Activated naive CD4-positive, alpha-beta T cell treated with anti-CD3 and anti-CD28 coated beads, Interleukin-2, amount 50 U/mL, for 72 hours (primary cell): ENCODE results near the gene AVEN. TPM values are rescaled to one million over a fixed set of nuclear protein-coding genes. Genes with fewer than 3 reads are reported as not detected.
"Not testable (repeated sequence)": the region's sequence is repeated elsewhere in the genome, so short reads cannot be mapped to it uniquely, and the experiment has no call there.

Source experiments
- ATAC-seq, 2 donors: fragments of 150-1000 bp; cut with Tn5 transposase; 2 replicates each; pipeline ENCODE4 v1.10.0; 2021; ENCODE audit warnings: mild to moderate bottlenecking in 2 of 2, moderate library complexity in 2 of 2
- DNase-seq, 2 donors: peaks; one replicate each; pipeline ENCODE4 v3.0.0; 2021 to 2022; ENCODE audit warnings: low spot score in 2 of 2
- H3K27ac Mint-ChIP-seq, 2 donors: one replicate each; pipeline ENCODE4 v1.8.0; 2022; ENCODE audit warnings: mild to moderate bottlenecking in 2 of 2, mixed read lengths in 2 of 2
- H3K36me3 Mint-ChIP-seq, 2 donors: one replicate each; pipeline ENCODE4 v1.8.0; 2022; ENCODE audit warnings: mixed read lengths in 2 of 2
- H3K9me3 Mint-ChIP-seq, 2 donors: one replicate each; pipeline ENCODE4 v1.8.0; 2022; ENCODE audit warnings: mixed read lengths in 2 of 2
- total RNA-seq, 2 donors: library from RNA; stranded (reverse); gene quantifications; one replicate each; pipeline ENCODE4 v1.2.3, GENCODE V29; 2022

AVEN gene
- total RNA-seq, 2 donors from 2014 or later: 6.9 to 9.3 TPM

DNA sequence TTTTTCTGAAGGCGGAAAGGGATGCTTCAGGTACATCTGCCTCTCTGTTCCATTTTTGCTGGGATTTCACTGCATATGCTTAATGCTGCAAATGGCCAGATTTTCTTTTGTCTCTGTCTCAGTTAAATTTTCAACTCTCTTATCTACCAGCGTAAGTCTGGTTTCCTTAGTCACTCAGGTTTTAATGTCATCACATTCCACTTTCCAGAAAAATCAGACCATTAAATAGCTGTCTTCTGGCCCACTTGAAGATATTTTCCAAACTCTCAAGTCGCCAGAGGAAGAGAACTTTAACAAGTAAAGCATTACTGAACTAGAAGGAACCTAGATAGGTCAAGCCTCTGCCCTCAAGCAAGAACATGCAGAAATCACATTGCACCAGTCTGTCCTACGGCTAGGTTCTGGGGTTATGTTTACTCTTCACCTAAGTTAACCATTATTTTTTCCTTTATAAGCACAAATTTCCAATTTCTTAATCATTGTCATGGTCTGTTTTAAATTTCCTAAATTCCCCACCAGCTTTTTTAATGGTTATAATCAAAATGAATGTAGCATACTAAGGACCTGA lies 26.5 kb downstream of the AVEN start:
- Mint-ChIP-seq H3K27ac (no peak overlapping the region), H3K9me3 (no peaks in the 10 kb centered on the region)
- no peak for DNase-seq

DNA sequence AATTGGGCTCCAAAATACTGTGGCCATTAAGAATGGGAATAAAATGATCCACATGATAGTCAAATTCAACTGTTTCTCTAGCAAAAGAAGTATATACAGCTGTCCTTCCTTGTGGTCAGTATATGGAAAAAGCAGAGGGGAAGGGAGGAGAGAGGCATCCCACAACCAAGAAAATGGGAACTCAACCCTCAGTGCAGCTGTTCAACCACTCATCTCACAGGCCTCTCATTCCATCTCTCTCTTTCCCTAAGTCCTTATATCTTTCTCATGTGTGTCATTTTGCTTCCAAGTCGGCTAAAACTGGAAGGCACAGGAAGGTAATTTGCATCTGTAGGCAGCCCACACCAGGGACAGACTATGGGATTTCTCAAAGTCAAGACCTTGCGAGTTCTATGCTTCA lies 27.5 kb downstream of the AVEN start:
- DNase-seq (no peak), ATAC-seq (no peak)
- no peaks in the 10 kb centered on the region for H3K9me3 Mint-ChIP-seq

More for the DNA sequence above, 26.5 kb downstream of the AVEN start:
- H3K36me3 Mint-ChIP-seq: peaks cover 0 to 6% of the 10 kb centered on the region in 2 donors
- ATAC-seq: no peak

DNA sequence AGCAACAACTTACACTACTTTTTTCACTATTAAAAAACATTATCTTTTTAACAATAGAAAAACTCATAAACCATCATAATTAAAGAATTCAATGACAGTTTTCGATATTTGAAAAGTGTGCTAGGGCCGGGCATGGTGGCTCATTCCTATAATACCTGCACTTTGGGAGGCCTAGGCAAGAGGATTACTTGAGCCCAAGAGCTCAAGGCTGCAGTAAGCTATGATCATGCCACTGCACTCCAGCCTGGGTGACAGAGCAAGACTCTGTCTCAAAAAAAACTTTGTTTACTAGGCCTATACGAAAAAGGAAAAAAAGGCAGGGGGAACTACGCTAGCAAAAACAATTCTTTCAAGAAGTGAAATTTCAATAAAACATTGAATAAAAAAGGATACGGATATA lies 28.1 kb downstream of the AVEN start:
- no peaks in the 10 kb centered on the region for H3K9me3 Mint-ChIP-seq
- H3K36me3 Mint-ChIP-seq: peaks cover 0 to 6% of the 10 kb centered on the region in 2 donors
- no peak for ATAC-seq
- no peak for DNase-seq
- H3K27ac Mint-ChIP-seq: no peak overlapping the region

More for the DNA sequence above, 27.5 kb downstream of the AVEN start:
- Mint-ChIP-seq H3K36me3 (peaks cover 0 to 6% of the 10 kb centered on the region in 2 donors), H3K27ac (no peak overlapping the region)

DNA sequence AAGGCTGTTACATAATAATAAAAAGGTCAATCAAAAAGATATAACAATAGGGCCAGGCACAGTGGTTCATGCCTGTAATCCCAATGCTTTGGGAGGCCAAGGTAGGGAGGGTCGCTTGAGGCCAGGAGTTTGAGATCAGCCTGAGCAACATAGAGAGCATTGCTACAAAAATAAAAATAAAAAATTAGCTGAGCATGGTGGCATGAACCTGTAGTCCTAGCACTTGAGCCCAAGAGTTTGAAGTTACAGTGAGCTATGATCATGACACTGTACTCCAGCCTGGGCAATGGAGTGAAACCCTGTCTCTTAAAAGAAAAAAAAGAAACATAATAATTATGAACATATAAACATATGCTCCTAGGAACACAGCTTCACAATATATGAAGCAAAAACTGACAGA lies 29.3 kb downstream of the AVEN start:
- H3K9me3 Mint-ChIP-seq: no peaks in the 10 kb centered on the region
- ATAC-seq (no peak), DNase-seq (no peak)
- H3K27ac Mint-ChIP-seq: no peak overlapping the region
- H3K36me3 Mint-ChIP-seq: peaks cover 0 to 6% of the 10 kb centered on the region in 2 donors

DNA sequence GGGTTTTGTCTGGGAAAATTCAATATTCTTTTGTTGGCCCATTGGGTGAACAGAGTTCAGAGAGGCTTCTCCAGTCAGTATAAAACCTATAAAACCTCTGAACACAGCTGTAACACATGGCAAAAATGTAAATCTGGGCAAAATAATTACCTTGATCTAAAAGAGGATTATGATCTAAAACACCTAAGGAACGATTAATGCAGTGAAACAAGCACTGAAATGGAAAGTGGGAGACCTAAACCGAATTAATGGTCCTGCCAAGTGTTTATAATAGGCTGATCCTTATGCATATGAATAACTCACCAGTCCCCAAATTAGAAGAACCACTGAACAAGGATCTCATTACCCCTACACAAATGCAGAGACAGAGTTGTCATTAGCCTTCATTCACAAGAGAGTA lies 32.6 kb downstream of the AVEN start:
- DNase-seq (no peak), ATAC-seq (no peak)
- Mint-ChIP-seq H3K9me3 (no peaks in the 10 kb centered on the region), H3K27ac (no peak overlapping the region), H3K36me3 (no peaks in the 10 kb centered on the region)

DNA sequence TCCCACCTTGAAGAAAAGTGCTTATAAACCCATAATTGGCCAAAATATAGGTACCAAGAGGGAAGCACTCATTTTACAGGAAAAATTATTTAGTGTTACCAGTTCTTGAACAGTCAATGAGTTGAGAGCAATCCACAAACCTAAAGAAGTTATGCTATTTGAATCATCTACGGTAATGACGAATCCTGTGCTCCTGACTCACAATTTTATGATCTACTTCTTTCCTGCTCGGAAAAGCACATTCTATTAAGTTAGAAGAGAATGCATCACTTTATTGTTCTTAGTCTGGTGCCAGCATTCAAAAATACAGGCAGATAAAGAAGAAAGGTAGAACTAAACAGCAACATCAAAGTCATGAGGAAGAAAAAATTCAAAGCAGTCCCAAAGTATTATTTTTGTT lies 37.5 kb downstream of the AVEN start:
- H3K36me3 Mint-ChIP-seq: no peaks in the 10 kb centered on the region
- no peaks in the 10 kb centered on the region for H3K9me3 Mint-ChIP-seq
- H3K27ac Mint-ChIP-seq: no peak overlapping the region
- DNase-seq (no peak), ATAC-seq (no peak)

DNA sequence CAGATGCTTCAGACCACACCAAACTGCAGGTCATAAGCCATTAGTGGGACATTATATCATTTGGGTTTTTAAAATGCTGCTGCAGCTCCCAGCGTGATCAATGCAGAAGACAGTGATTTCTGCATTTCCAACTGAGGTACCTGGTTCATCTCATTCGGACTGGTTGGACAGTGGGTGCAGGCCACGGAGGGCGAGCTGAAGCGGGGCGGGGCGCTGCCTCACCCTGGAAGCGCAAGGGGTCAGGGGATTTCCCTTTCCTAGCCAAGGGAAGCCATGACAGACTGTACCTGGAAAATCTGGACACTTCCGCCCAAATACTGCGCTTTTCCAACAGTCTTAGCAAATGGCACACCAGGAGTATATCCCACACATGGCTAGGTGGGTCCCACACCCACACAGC lies 43.3 kb downstream of the AVEN start:
- not testable (repeated sequence) for DNase-seq, ATAC-seq, H3K27ac Mint-ChIP-seq, H3K36me3 Mint-ChIP-seq, H3K9me3 Mint-ChIP-seq

DNA sequence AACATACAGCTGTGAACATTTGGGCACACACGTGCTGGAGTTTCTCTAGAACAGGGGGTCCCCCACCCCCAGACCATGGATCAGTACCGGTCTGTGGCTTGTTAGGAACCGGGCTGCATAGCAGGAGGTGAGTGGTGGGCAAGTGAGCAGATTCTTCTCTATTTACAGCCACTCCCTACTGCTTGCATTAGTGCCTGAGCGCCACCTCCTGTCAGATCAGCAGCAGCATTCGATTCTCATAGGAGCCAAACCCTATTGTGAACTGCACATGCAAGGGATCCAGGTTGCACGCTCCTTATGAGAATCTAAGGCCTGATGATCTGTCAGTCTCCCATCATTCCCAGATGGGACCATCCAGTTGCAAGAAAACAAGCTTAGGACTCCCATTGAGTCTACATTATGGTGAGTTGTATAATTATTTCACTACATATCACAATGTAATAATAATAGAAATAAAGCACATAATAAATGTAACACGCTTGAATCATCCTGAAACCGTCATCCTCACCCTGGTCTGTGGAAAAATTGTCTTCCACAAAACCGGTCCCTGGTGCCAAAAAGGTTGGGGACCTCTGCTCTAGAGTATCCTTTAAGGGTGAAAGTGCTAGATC lies 44.9 kb downstream of the AVEN start:
- Mint-ChIP-seq H3K27ac (no peak overlapping the region), H3K9me3 (no peaks in the 10 kb centered on the region), H3K36me3 (no peaks in the 10 kb centered on the region)
- ATAC-seq: no peak
- DNase-seq: peak in 1 of 2 donors; percentile 3

DNA sequence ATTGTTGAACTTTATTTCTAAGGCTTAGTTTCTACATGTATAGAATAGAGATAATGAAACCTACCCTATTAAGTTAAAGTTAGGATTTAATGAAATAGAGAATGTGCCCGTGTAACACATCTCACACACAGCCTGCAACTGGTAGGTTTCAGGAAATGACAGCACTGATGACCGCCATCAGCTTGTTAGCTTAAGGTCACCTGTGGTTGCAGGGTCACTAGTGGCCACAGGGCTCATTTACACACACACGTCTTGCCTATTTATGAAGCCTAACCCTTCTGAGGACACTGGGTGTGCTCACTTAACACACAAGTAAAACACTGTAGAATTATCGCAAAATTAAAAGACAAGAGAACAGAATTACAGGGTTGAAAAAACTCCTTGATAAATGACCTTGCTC lies 50.6 kb downstream of the AVEN start:
- no peak overlapping the region for H3K27ac Mint-ChIP-seq
- no peaks in the 10 kb centered on the region for H3K9me3 Mint-ChIP-seq
- no peak for DNase-seq
- H3K36me3 Mint-ChIP-seq: no peaks in the 10 kb centered on the region
- ATAC-seq: no peak

DNA sequence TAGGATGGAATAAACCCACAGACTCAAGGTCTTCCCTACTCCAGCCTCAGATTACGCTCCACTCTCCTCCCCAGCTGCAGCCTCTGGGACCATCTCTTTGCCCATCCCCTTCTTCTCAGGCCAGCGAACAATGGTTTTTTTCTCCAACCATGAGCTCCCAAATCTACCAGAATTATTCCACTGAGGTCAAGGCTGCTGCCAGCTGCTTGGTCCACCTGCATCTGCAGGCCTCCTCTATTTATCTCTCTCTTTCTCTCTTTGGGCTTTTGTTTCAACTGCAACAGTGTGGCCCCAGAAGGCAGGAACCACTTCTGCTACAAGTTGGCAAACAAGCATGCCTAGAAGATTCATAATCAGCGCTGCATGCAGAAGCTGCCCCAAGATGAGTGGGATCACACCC lies 51.6 kb downstream of the AVEN start:
- no peak for DNase-seq
- Mint-ChIP-seq H3K27ac (no peak overlapping the region), H3K36me3 (no peaks in the 10 kb centered on the region), H3K9me3 (no peaks in the 10 kb centered on the region)
- no peak for ATAC-seq

DNA sequence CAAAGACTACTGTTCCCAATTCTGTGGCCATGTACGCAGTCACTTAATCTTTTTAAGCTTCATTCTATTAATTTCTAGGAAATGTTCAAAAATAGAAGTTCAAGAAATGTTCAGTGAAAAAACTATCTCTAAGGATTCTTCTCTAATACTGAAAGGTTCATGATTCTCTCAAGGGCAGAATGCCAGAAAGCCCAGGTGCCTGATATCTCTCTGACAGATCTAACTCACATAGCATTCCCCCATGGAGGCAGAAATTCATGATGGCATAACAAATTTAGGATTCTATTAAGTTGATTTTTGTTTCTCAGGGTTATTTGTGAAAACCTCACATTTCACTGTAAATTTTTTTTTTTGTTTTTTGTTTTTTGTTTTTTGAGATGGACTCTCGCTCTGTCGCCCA lies 53.3 kb downstream of the AVEN start:
- no peak for ATAC-seq
- no peaks in the 10 kb centered on the region for H3K9me3 Mint-ChIP-seq
- H3K27ac Mint-ChIP-seq: no peak overlapping the region
- H3K36me3 Mint-ChIP-seq: no peaks in the 10 kb centered on the region
- no peak for DNase-seq

DNA sequence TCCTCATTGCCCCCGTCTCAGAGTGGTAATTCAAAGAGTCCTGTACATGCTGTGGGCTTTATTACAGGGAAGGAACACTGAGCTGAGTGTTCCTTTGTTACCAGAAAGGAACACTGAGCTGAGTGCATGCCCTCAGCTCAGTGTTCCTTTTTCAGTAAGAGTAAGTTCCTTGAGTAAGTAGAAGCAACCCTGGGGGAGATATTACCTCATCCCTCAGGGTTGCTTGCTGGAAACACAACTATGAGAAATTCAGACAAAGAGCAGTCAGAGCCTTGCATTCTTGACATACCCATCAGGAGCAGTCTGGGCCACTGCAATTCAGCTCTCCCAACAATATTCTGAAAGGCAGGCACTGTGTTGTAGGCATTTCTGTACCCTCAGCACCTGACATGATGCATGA lies 53.7 kb downstream of the AVEN start:
- DNase-seq (no peak), ATAC-seq (no peak)
- Mint-ChIP-seq H3K9me3 (no peaks in the 10 kb centered on the region), H3K36me3 (no peaks in the 10 kb centered on the region), H3K27ac (no peak overlapping the region)

DNA sequence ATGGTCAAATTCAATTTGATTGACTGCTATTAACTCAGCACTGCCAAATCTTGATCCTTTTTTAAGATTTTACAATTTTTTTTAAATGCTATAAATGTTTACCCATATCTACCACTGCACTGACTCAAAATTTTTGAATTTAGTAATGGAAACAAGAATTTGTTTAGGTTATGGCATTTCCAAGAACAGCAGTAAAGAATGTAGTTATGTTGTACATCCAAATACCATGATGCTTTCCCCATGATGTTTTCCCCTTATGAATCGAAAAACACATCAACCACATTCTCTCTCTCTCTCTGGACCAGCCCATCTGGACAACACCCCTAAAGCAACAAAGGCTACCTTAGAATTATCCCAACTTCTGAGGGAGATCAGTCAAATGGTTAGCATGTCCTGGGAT lies 56.5 kb downstream of the AVEN start:
- no peaks in the 10 kb centered on the region for H3K9me3 Mint-ChIP-seq
- H3K36me3 Mint-ChIP-seq: no peaks in the 10 kb centered on the region
- H3K27ac Mint-ChIP-seq: no peak overlapping the region
- DNase-seq (no peak), ATAC-seq (no peak)

DNA sequence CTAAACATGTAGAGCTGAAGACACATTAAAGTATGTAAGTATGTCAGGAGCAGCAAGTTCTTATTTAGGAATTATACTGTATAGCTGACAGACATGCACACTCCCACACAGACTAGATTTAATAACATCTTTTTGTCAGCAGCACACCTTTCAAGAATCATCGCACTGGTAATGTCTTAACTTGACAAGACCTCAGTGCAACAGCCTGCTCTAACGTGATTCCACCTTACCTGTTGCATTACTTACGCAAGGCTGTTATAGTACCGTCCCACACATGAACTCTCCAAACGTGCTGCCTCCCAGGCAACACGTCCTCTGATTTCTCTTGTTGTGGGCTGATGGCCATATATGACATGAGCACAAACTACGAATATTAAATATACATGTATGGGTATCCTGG lies 58.8 kb downstream of the AVEN start:
- Mint-ChIP-seq H3K9me3 (no peaks in the 10 kb centered on the region), H3K36me3 (no peaks in the 10 kb centered on the region), H3K27ac (no peak overlapping the region)
- DNase-seq (no peak), ATAC-seq (no peak)

DNA sequence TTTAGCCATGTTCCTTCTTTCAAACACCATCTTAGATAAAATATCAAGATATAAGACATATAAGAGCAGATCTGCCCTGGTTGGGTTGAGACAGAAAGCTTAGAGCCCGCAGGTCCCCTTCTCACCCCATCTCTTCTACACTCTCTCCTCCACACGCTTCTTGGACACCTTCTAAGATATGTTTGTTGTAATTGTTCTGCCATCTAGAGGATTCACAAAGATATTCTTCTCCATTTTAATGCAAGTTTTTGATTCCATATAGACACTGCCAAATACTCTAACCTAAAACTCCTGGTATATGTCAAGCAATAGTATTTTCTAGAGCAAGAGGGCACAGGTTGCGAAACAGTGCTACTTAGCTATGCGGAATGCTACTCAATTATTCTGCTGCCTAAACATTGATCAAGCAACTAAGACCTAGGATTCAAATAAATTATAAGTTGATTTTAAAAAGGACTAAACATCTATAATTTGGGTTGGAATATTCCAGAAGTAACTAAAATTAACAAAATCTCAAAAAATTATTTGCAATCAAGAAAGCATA lies 63.9 kb downstream of the AVEN start:
- ATAC-seq: no peak
- Mint-ChIP-seq H3K9me3 (no peaks in the 10 kb centered on the region), H3K27ac (no peak overlapping the region)

DNA sequence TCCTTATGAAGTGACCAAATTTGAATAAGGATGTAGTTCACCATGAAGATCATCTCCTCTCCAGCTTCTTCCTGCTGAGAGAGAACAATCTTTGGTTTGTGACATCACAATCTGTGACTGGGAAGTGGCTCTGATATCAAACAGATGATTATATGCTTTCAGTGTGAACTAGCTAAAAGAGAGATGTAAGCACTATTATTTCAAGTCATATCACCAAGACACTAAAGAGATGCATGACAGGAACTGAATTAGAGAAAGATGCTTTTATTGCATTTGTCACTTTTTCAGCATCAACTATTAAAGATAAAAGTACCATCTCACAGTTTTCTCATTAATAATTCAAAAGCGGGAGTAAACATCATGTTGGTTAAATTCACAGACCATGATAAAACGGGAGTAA lies 67.2 kb downstream of the AVEN start:
- no peak for DNase-seq
- H3K9me3 Mint-ChIP-seq: no peaks in the 10 kb centered on the region
- no peaks in the 10 kb centered on the region for H3K36me3 Mint-ChIP-seq

More for the DNA sequence above, 63.9 kb downstream of the AVEN start:
- no peak for DNase-seq
- H3K36me3 Mint-ChIP-seq: no peaks in the 10 kb centered on the region

DNA sequence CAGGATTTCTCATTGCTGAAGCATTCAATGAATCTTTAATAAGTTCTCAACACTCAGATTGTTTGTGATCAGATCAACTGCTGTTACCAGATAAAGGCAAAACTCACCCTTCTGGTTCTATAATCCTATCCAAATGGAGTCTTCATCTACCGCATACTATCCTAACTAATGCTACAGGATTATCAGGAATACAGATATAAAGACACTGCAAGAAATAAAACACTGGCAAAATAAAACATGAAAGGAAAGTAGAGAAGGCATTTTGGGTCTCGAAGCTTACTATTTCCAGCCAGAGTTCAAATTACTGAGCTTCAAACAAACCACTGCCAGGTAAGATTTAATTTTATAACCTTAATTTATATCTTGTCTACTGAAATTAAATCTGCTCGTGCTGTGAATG lies 70.2 kb downstream of the AVEN start:
- H3K27ac Mint-ChIP-seq: no peak overlapping the region
- no peaks in the 10 kb centered on the region for H3K9me3 Mint-ChIP-seq
- H3K36me3 Mint-ChIP-seq: no peaks in the 10 kb centered on the region
- ATAC-seq: no peak
- no peak for DNase-seq

More for the DNA sequence above, 67.2 kb downstream of the AVEN start:
- no peak for ATAC-seq
- H3K27ac Mint-ChIP-seq: no peak overlapping the region

DNA sequence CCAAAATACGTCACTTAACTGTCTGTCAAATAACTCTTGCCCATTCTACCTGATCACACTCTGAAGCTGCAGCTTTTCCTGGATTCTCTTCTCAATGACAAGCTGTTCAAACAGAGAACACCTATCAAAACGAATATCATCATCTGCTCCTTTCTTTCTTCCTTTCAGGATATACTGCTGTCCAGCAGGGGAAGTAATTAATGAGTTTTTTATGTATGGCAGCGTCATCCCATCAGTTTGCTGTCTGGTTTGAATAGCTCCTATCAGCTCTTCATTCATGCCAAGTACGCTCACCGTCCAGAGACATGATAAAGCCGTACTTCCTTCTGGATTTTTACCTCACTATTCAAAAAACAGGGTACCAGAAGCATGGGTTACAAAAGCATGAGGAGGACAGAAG lies 70.8 kb downstream of the AVEN start, which contains the start of gene CHRM5:
Gene CHRM5 (plus strand): TSS at position 274 of the 400 bp plus-strand sequence. CDS start 94,221 bp downstream, outside the sequence.
- ATAC-seq (no peak), DNase-seq (no peak)
- Mint-ChIP-seq H3K9me3 (no peaks in the 10 kb centered on the region), H3K36me3 (no peaks in the 10 kb centered on the region), H3K27ac (no peak within 1 kb of the TSS)
